K562 (cell line): Measurements from ENCODE around the gene LRP10. TPM values are rescaled to one million over a fixed set of nuclear protein-coding genes. Genes with fewer than 3 reads are reported as not detected.

Experiments
- DLX4 ChIP-seq: fragments of 250-450 bp; sonication (Bioruptor Pico); IDR thresholded peaks from 2 replicates; pipeline ENCODE4 v1.6.1; 2021; ENCODE audit warnings: mild to moderate bottlenecking
- EHMT2 ChIP-seq: fragments of 450-650 bp; IDR thresholded peaks from 2 replicates; pipeline ENCODE4 v1.6.1; 2018; ENCODE audit warnings: antibody characterized with exemption
- GATA2 ChIP-seq: sonication (generic); formaldehyde crosslinking; IDR thresholded peaks from 2 replicates; pipeline ENCODE4 v1.4.0; 2020; ENCODE audit warnings: mild to moderate bottlenecking, missing genetic modification reagents
- GATAD2B ChIP-seq: fragments of 450-650 bp; IDR thresholded peaks from 2 replicates; pipeline ENCODE4 v1.6.1; 2017; ENCODE audit warnings: mild to moderate bottlenecking, borderline replicate concordance
- HES1 ChIP-seq: fragments of 450-650 bp; IDR thresholded peaks from 2 replicates; pipeline ENCODE4 v1.6.1; 2016; ENCODE audit warnings: low read depth, mild to moderate bottlenecking, moderate library complexity
- HIVEP1 ChIP-seq: fragments of 250-450 bp; sonication (Bioruptor Pico); IDR thresholded peaks from 2 replicates; pipeline ENCODE4 v1.4.0; 2020; ENCODE audit warnings: mild to moderate bottlenecking
- ILF3 ChIP-seq: fragments of 450-650 bp; IDR thresholded peaks from 2 replicates; pipeline ENCODE4 v1.6.1; 2018; ENCODE audit warnings: antibody characterized with exemption, mild to moderate bottlenecking, moderate library complexity, borderline replicate concordance
- MGA ChIP-seq: fragments of 450-650 bp; IDR thresholded peaks from 2 replicates; pipeline ENCODE4 v1.6.1; 2016; ENCODE audit warnings: mild to moderate bottlenecking, moderate library complexity
- RFX1 ChIP-seq: fragments of 450-650 bp; IDR thresholded peaks from 2 replicates; pipeline ENCODE4 v1.6.1; 2016; ENCODE audit warnings: mild to moderate bottlenecking, moderate library complexity
- SIRT6 ChIP-seq: IDR thresholded peaks from one replicate; pipeline ENCODE4 v1.6.1; 2012; ENCODE audit warnings: low read depth, mild to moderate bottlenecking, control low read depth, inconsistent platforms, low read length, moderate library complexity
- ZC3H8 ChIP-seq: fragments of 450-650 bp; IDR thresholded peaks from 2 replicates; pipeline ENCODE4 v1.6.1; 2017
- ZNF12 ChIP-seq: sonication (generic); formaldehyde crosslinking; IDR thresholded peaks from 2 replicates; pipeline ENCODE4 v1.4.0; 2020; ENCODE audit warnings: mild to moderate bottlenecking, missing genetic modification reagents
- ZNF124 ChIP-seq: sonication (generic); formaldehyde crosslinking; IDR thresholded peaks from 2 replicates; pipeline ENCODE4 v1.8.1; 2022; ENCODE audit warnings: missing genetic modification reagents
- ZNF197 ChIP-seq: fragments of 200-800 bp; sonication (Bioruptor generic); IDR thresholded peaks from 2 replicates; pipeline ENCODE4 v1.6.1; 2016; ENCODE audit warnings: low read depth, missing genetic modification characterization, missing compliant biosample characterization
- ZNF274 ChIP-seq: IDR thresholded peaks from 2 replicates; pipeline ENCODE4 v1.6.1; 2011; ENCODE audit warnings: low read depth, mild to moderate bottlenecking, low read length, moderate library complexity, borderline replicate concordance
- ZNF324 ChIP-seq: fragments of 250-450 bp; sonication (Bioruptor Pico); IDR thresholded peaks from 2 replicates; pipeline ENCODE4 v1.4.0; 2020; ENCODE audit warnings: mild to moderate bottlenecking
- polyA plus RNA-seq, 8 experiments: library from polyadenylated mRNA; depleted of rRNA in 4 of 8; stranded (reverse) in 5 of 8; unstranded in 3 of 8; fragments of >200 nt; fragmentation: Nextera tagmentation in 2 of 8; fragmentation: Illumina TruSeq in 1 of 8; extraction: Ambion mirVana in 2 of 8; extraction: Trizol in 1 of 8; gene quantifications; 2 replicates each; pipeline versions ENCODE4 v1.2.1 to v1.2.3, GENCODE V29; 2011 to 2014; ENCODE audit warnings: inconsistent platforms in 1 of 8, missing spikeins in 1 of 8
- total RNA-seq, 7 experiments: library from RNA; depleted of rRNA in 6 of 7; stranded (reverse); fragments of >200 nt in 6 of 7; fragmentation: Illumina TruSeq in 2 of 7; extraction: Trizol in 2 of 7; gene quantifications; 2 replicates each; pipeline versions ENCODE4 v1.2.1 to v1.2.3, GENCODE V29; 2011 to 2021; ENCODE audit warnings: low replicate concordance in 1 of 7

Gene LRP10
- total and polyA plus RNA-seq, 9 of the 15 experiments (the other 6 are each of a cell fraction or from before 2014, with no cell fraction given): 1.3 to 45.5 (median 10.9) TPM

GRCh38 chr14:22870811-22871223, 723 bp upstream of the LRP10 start (continued):
- TF ChIP-seq DLX4 (no peak), HES1 (no peak), MGA (no peak), GATA2 (CRISPR knock-in tag) (no peak), ZNF324 (CRISPR knock-in tag) (no peak), EHMT2 (no peak), HIVEP1 (CRISPR knock-in tag) (no peak), ZNF197 (CRISPR knock-in tag) (no peak), ZNF12 (no peak), ZNF124 (CRISPR knock-in tag) (no peak), RFX1 (no peak; the same call in 1 of the 2 replicates), ILF3 (peak; percentile 37; the same call in 1 of the 2 replicates), ZC3H8 (no peak), GATAD2B (peak; percentile 93; the same call in 1 of the 2 replicates), SIRT6 (no peak), ZNF274 (no peak)
